HepG2 (cell line): ENCODE measurements around the gene RASIP1. TPM values are rescaled to one million over a fixed set of nuclear protein-coding genes. Genes with fewer than 3 reads are reported as not detected.

Experiments
- ATF5 ChIP-seq: sonication (generic); formaldehyde crosslinking; IDR thresholded peaks from 2 replicates; pipeline ENCODE4 v1.4.0; 2020; ENCODE audit warnings: mild to moderate bottlenecking, low read depth, missing genetic modification reagents
- CREBL2 ChIP-seq: sonication (generic); formaldehyde crosslinking; IDR thresholded peaks from 2 replicates; pipeline ENCODE4 v1.8.1; 2023; ENCODE audit warnings: missing genetic modification reagents, mild to moderate bottlenecking, borderline replicate concordance
- EEA1 ChIP-seq: sonication (generic); formaldehyde crosslinking; IDR thresholded peaks from 2 replicates; pipeline ENCODE4 v1.5.1; 2020; ENCODE audit warnings: mild to moderate bottlenecking, missing genetic modification reagents, borderline replicate concordance
- ELK4 ChIP-seq: sonication (generic); formaldehyde crosslinking; IDR thresholded peaks from 2 replicates; pipeline ENCODE4 v1.9.0; 2021; ENCODE audit warnings: missing genetic modification reagents, borderline replicate concordance
- ETV5 ChIP-seq: IDR thresholded peaks from 2 replicates; pipeline ENCODE4 v1.6.1; 2018; ENCODE audit warnings: missing biosample characterization, missing genetic modification reagents, inconsistent platforms, borderline replicate concordance
- HES4 ChIP-seq: sonication (generic); formaldehyde crosslinking; IDR thresholded peaks from 2 replicates; pipeline ENCODE4 v1.9.0; 2021; ENCODE audit warnings: mild to moderate bottlenecking, missing genetic modification reagents, borderline replicate concordance
- HNF4G ChIP-seq, 2 experiments: sonication (generic) in 1 of 2; formaldehyde crosslinking in 1 of 2; IDR thresholded peaks; 2 replicates each; pipeline versions ENCODE4 v1.4.0 to v1.6.1; 2011 to 2020; ENCODE audit warnings: borderline replicate concordance in 2 of 2, low read depth in 2 of 2, mild to moderate bottlenecking in 2 of 2, low read length in 1 of 2, missing genetic modification reagents in 1 of 2, moderate library complexity in 1 of 2
- NFIB ChIP-seq: sonication (generic); formaldehyde crosslinking; IDR thresholded peaks from 2 replicates; pipeline ENCODE4 v1.9.0; 2021; ENCODE audit warnings: missing genetic modification reagents, mild to moderate bottlenecking, borderline replicate concordance
- SP4 ChIP-seq: sonication (generic); formaldehyde crosslinking; IDR thresholded peaks from 2 replicates; pipeline ENCODE4 v1.8.1; 2023; ENCODE audit warnings: mild to moderate bottlenecking, missing genetic modification reagents
- TP53 ChIP-seq: sonication (generic); formaldehyde crosslinking; conservative IDR thresholded peaks from 2 replicates; pipeline ENCODE4 v1.4.0; 2020; ENCODE audit warnings: missing genetic modification reagents
- XRCC5 ChIP-seq: fragments of 200-400 bp; formaldehyde crosslinking; optimal IDR thresholded peaks from 2 replicates; pipeline ENCODE3; 2017; ENCODE audit warnings: mild to moderate bottlenecking, low read length
- ZBTB39 ChIP-seq: sonication (generic); formaldehyde crosslinking; IDR thresholded peaks from 2 replicates; pipeline ENCODE4 v1.5.0; 2020; ENCODE audit warnings: missing genetic modification reagents
- ZNF18 ChIP-seq: sonication (generic); formaldehyde crosslinking; IDR thresholded peaks from 2 replicates; pipeline ENCODE4 v1.8.0; 2022; ENCODE audit warnings: mild to moderate bottlenecking, missing genetic modification reagents; ENCODE audit not compliant: insufficient replicate concordance
- ZNF3 ChIP-seq: IDR thresholded peaks from 2 replicates; pipeline ENCODE4 v1.7.0; 2017; ENCODE audit warnings: inconsistent platforms
- ZNF777 ChIP-seq: sonication (generic); formaldehyde crosslinking; IDR thresholded peaks from 2 replicates; pipeline ENCODE4 v1.4.0; 2020; ENCODE audit warnings: missing genetic modification reagents
- ZSCAN20 ChIP-seq: sonication (generic); formaldehyde crosslinking; IDR thresholded peaks from 2 replicates; pipeline ENCODE4 v1.4.0; 2020; ENCODE audit warnings: missing genetic modification reagents, mild to moderate bottlenecking, borderline replicate concordance
- polyA plus RNA-seq, 8 experiments: library from polyadenylated mRNA; depleted of rRNA in 3 of 8; stranded (reverse) in 7 of 8; unstranded in 1 of 8; fragments of >200 nt; fragmentation: Illumina TruSeq in 4 of 8; extraction: Trizol in 4 of 8; gene quantifications; 2 replicates each; pipeline versions ENCODE4 v1.2.1 to v1.2.3, GENCODE V29; 2011 to 2016; ENCODE audit warnings: low read depth in 4 of 8, missing spikeins in 1 of 8, mixed read lengths in 1 of 8; ENCODE audit not compliant: insufficient read depth in 1 of 8
- total RNA-seq, 5 experiments: library from RNA; depleted of rRNA; stranded (reverse); fragments of >200 nt; fragmentation: Illumina TruSeq; extraction: Trizol; gene quantifications; 2 replicates each; pipeline ENCODE4 v1.2.3, GENCODE V29; 2016; ENCODE audit warnings: low read depth in 1 of 5

RASIP1 gene
- total and polyA plus RNA-seq, 2 of the 13 experiments (the other 11 are each of a cell fraction or from before 2014, with no cell fraction given): 0.44 to 0.58 TPM

- TF ChIP-seq ZBTB39 (CRISPR knock-in tag): 0 out of 2 replicates have a peak, but pooled peaks have one; percentile 27
- TF ChIP-seq ZNF18 (CRISPR knock-in tag): peak; percentile 65
- peak; percentile 27; the same call in 1 of the 2 replicates for TF ChIP-seq HES4 (CRISPR knock-in tag)
- TF ChIP-seq HNF4G (IDR thresholded peaks at IDR 0.05; ENCODE audit: borderline replicate concordance, low read depth, low read length): peak; percentile 64; the same call in 1 of the 2 replicates
- no peak for TF ChIP-seq HNF4G (CRISPR knock-in tag; IDR thresholded peaks at IDR 0.05; ENCODE audit: borderline replicate concordance, low read depth)
- TF ChIP-seq ATF5: no peak
- TF ChIP-seq ZNF777 (CRISPR knock-in tag): no peak
- no peak for TF ChIP-seq XRCC5
- no peak for TF ChIP-seq CREBL2 (CRISPR knock-in tag)
- TF ChIP-seq SP4 (CRISPR knock-in tag): peak; percentile 52; the same call in 1 of the 2 replicates
- no peak for TF ChIP-seq ZNF3 (CRISPR knock-in tag)
- no peak for TF ChIP-seq TP53
- no peak for TF ChIP-seq ZSCAN20
- TF ChIP-seq ETV5: 0 out of 2 replicates have a peak, but pooled peaks have one; percentile 6
- peak; percentile 63; the same call in 1 of the 2 replicates for TF ChIP-seq EEA1
- no peak for TF ChIP-seq NFIB (CRISPR knock-in tag)
- no peak for TF ChIP-seq ELK4 (CRISPR knock-in tag)
Observed at GRCh38 chr19:48714759-48715675, 25.4 kb downstream of the RASIP1 start (continued).
